AG09309 (cell line): ENCODE data around the gene PRR5L.

Experiments
- DNase-seq: peaks from one replicate; pipeline ENCODE4 v3.0.0-alpha.2; 2010; ENCODE audit warnings: low read depth
- H3K4me3 ChIP-seq: 2 replicates; pipeline ENCODE4 v1.5.1; 2011; ENCODE audit warnings: mild to moderate bottlenecking, low read depth, low read length, moderate library complexity; ENCODE audit not compliant: control insufficient read depth
- CTCF ChIP-seq: IDR thresholded peaks from 2 replicates; pipeline ENCODE4 v1.5.1; 2011; ENCODE audit warnings: mild to moderate bottlenecking, low read depth, low read length, inconsistent platforms; ENCODE audit not compliant: insufficient read depth, control insufficient read depth; ENCODE audit errors: missing control alignments

Gene PRR5L

GRCh38 chr11:36411202-36411640 is 115.1 kb downstream of the PRR5L start:
- no peak for DNase-seq
- H3K4me3 ChIP-seq, result no peak overlapping the region
- TF ChIP-seq CTCF, result no peak

GRCh38 chr11:36412781-36413383 is 116.8 kb downstream of the PRR5L start:
- no peak overlapping the region for H3K4me3 ChIP-seq
- DNase-seq, result no peak
- no peak for TF ChIP-seq CTCF

GRCh38 chr11:36417154-36417553 is 121.1 kb downstream of the PRR5L start:
- no peak for DNase-seq
- H3K4me3 ChIP-seq, result no peak overlapping the region
- no peak for TF ChIP-seq CTCF

- no peak for DNase-seq
- TF ChIP-seq CTCF, result no peak
- H3K4me3 ChIP-seq, result no peak overlapping the region
Measured at GRCh38 chr11:36419791-36420424, 123.8 kb downstream of the PRR5L start.

- TF ChIP-seq CTCF, result no peak
- no peak for DNase-seq
- no peak overlapping the region for H3K4me3 ChIP-seq
Measured at GRCh38 chr11:36421546-36422155, 125.6 kb downstream of the PRR5L start.

GRCh38 chr11:36425561-36426081 is 129.5 kb downstream of the PRR5L start:
- no peak overlapping the region for H3K4me3 ChIP-seq
- no peak for DNase-seq
- TF ChIP-seq CTCF, result no peak
